ENCODE data around the gene GRB7. TPM values are rescaled to one million over a fixed set of nuclear protein-coding genes. Genes with fewer than 3 reads are reported as not detected.

GRB7 gene
- total and polyA plus RNA-seq, 2 of the 4 experiments (the other 2 are of a cell fraction), result 0.18 to 0.36 TPM

DNA sequence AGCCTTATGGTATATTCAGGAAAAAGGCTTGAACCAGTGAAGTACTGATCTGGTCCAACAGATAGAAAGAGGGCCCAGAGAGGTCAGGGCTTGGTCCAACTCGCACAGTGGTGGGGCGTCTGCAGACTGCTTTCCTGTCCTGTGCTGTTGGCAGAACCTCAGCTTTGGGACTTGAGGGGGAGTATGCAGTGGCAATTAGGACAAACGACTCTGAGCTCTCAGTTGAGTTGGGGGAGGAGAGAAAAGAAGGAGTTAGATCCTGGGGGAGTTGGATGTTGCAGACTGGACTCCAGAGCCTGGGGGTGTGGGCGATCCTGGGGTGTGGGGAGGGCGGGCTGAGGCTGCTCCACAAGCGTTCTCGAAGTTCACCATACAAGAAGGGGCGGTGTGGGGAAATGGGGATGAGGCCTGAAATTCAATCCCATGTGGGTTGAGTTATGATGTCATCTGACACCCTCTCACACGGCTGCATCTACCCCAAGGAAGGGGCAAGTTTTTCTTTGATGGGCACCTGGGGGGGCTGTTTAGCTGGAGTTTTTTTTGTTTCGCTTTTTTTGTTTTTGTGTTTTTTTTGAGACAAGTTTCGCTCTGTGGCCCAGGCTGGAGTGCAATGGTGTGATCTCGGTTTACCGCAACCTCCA lies 14.6 kb downstream of the GRB7 start:
- H3K23ac ChIP-seq (ENCODE audit: low read depth, low read length), result no peak overlapping the region
- POLR2A ChIA-PET (ENCODE audit: unreplicated experiment), result no interaction called here
- TF ChIP-seq MAFK (IDR thresholded peaks at IDR 0.05; ENCODE audit: low read depth, low read length) (no peak), FOS (IDR thresholded peaks at IDR 0.05; ENCODE audit: low read depth, low read length) (no peak), CHD1 (IDR thresholded peaks at IDR 0.05; ENCODE audit: low read depth, low read length) (no peak), MXI1 (IDR thresholded peaks at IDR 0.05; ENCODE audit: borderline replicate concordance, low read depth, low read length) (no peak), POLR2A (IDR thresholded peaks at IDR 0.05; ENCODE audit: low read depth, low read length) (no peak), RAD21 (IDR thresholded peaks at IDR 0.05; ENCODE audit: low read length) (no peak), RCOR1 (IDR thresholded peaks at IDR 0.05; ENCODE audit: insufficient replicate concordance, low read length) (no peak), RFX5 (IDR thresholded peaks at IDR 0.05; ENCODE audit: low read depth, low read length) (no peak), CEBPB (IDR thresholded peaks at IDR 0.05; ENCODE audit: low read depth, low read length) (no peak), SMC3 (IDR thresholded peaks at IDR 0.05; ENCODE audit: low read depth, low read length) (no peak), MAZ (IDR thresholded peaks at IDR 0.05; ENCODE audit: borderline replicate concordance, low read depth, low read length) (no peak), NFE2L2 (IDR thresholded peaks at IDR 0.05; ENCODE audit: low read depth, low read length) (no peak), BHLHE40 (IDR thresholded peaks at IDR 0.05; ENCODE audit: low read depth, low read length) (no peak)
- TF ChIP-seq, protein P1, sequence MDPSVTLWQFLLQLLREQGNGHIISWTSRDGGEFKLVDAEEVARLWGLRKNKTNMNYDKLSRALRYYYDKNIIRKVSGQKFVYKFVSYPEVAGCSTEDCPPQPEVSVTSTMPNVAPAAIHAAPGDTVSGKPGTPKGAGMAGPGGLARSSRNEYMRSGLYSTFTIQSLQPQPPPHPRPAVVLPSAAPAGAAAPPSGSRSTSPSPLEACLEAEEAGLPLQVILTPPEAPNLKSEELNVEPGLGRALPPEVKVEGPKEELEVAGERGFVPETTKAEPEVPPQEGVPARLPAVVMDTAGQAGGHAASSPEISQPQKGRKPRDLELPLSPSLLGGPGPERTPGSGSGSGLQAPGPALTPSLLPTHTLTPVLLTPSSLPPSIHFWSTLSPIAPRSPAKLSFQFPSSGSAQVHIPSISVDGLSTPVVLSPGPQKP (IDR thresholded peaks at IDR 0.05; ENCODE audit: borderline replicate concordance, low read depth, low read length), result no peak
- TF ChIP-seq, protein P2, sequence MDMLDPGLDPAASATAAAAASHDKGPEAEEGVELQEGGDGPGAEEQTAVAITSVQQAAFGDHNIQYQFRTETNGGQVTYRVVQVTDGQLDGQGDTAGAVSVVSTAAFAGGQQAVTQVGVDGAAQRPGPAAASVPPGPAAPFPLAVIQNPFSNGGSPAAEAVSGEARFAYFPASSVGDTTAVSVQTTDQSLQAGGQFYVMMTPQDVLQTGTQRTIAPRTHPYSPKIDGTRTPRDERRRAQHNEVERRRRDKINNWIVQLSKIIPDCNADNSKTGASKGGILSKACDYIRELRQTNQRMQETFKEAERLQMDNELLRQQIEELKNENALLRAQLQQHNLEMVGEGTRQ (IDR thresholded peaks at IDR 0.05; ENCODE audit: low read depth, low read length), result no peak
- TF ChIP-seq, protein P3, sequence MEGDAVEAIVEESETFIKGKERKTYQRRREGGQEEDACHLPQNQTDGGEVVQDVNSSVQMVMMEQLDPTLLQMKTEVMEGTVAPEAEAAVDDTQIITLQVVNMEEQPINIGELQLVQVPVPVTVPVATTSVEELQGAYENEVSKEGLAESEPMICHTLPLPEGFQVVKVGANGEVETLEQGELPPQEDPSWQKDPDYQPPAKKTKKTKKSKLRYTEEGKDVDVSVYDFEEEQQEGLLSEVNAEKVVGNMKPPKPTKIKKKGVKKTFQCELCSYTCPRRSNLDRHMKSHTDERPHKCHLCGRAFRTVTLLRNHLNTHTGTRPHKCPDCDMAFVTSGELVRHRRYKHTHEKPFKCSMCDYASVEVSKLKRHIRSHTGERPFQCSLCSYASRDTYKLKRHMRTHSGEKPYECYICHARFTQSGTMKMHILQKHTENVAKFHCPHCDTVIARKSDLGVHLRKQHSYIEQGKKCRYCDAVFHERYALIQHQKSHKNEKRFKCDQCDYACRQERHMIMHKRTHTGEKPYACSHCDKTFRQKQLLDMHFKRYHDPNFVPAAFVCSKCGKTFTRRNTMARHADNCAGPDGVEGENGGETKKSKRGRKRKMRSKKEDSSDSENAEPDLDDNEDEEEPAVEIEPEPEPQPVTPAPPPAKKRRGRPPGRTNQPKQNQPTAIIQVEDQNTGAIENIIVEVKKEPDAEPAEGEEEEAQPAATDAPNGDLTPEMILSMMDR (conservative IDR thresholded peaks at IDR 0.05; ENCODE audit: low read depth, low read length), result no peak
- WGBS, 2 experiments (ENCODE audit: extremely low coverage in 2 of 2, insufficient read length in 1 of 2), result 72% methylated on average over 3 of the region's 13 CpGs; no CpG with 5 or more reads in 1 of the 2 experiments
- CTCF ChIA-PET, result interaction anchor here (0.8 to 1.2 kb wide), 2 partner anchors 129 to 131 kb away, joined by 3 read pairs; no protein-coding TSS in a partner anchor
- intact Hi-C loops (cut with micrococcal nuclease), result no loop called here
- H3K18ac ChIP-seq (ENCODE audit: low read depth, low read length), result no peak overlapping the region
- no peak overlapping the region for H4K5ac ChIP-seq (ENCODE audit: low read depth, low read length)
- no peaks in the 10 kb centered on the region for H3K36me3 ChIP-seq (ENCODE audit: control insufficient read depth, insufficient read depth, low read length)
- no peak overlapping the region for H3K4me3 ChIP-seq (ENCODE audit: insufficient read depth, low read depth, low read length)
- H2AFZ ChIP-seq (replicated peaks; ENCODE audit: low read length, poor library complexity), result no peak overlapping the region
- H3K9me3 ChIP-seq (ENCODE audit: control insufficient read depth, insufficient read depth, low read length), result no peaks in the 10 kb centered on the region
- H2AK5ac ChIP-seq (ENCODE audit: low read depth, low read length), result no peak overlapping the region
- H2BK120ac ChIP-seq (ENCODE audit: low read depth, low read length), result no peak overlapping the region
- H3K4ac ChIP-seq (ENCODE audit: low read depth, low read length), result no peak overlapping the region
- no TSS peak for BruUV-seq (replicated peaks)
- H2BK5ac ChIP-seq (ENCODE audit: low read depth, low read length, poor library complexity, severe bottlenecking), result no peak overlapping the region
- no peaks in the 10 kb centered on the region; the same call in 1 of the 2 replicates for H3K9me1 ChIP-seq (ENCODE audit: insufficient read depth, low read length)
- no peaks in the 10 kb centered on the region for H4K20me1 ChIP-seq (ENCODE audit: insufficient read depth, low read length)
- DNase-seq (no peak), ATAC-seq (ENCODE audit: low read depth) (no peak)
- no peak overlapping the region for H3K4me2 ChIP-seq (ENCODE audit: low read depth, low read length)
- dilution Hi-C loops (cut with HindIII; ENCODE audit: low sequenced_read_pairs, unreplicated experiment), result no loop called here
- no peak overlapping the region for H2BK20ac ChIP-seq (ENCODE audit: low read depth, low read length)
- H3K27me3 ChIP-seq (ENCODE audit: control insufficient read depth, insufficient read depth, low read length), result peaks cover 17% of the 10 kb centered on the region
- peaks cover 7% of the 10 kb centered on the region for H3K4me1 ChIP-seq (ENCODE audit: control insufficient read depth, insufficient read depth, low read length)
- in situ Hi-C loops (cut with MboI; ENCODE audit: low sequenced_read_pairs), result no loop called here
- H3K9ac ChIP-seq (ENCODE audit: low read depth, low read length), result no peak overlapping the region
- no peak overlapping the region for H3K56ac ChIP-seq (ENCODE audit: extremely low read depth, insufficient read depth, low read length)
- H3K79me1 ChIP-seq (ENCODE audit: low read depth in 1 of 2, low read length in 2 of 2), result no peaks in the 10 kb centered on the region; a peak in 1 of 4 replicates
- no peak overlapping the region for H2AK9ac ChIP-seq (replicated peaks; ENCODE audit: low read depth, low read length, poor library complexity)
- H4K8ac ChIP-seq (ENCODE audit: low read depth in 2 of 2, low read length in 2 of 2), result no peak overlapping the region
- H3K14ac ChIP-seq (replicated peaks; ENCODE audit: low read depth, low read length), result no peak overlapping the region
- no peak overlapping the region for H3K27ac ChIP-seq (ENCODE audit: insufficient read depth, low read length)
- H4K91ac ChIP-seq (ENCODE audit: insufficient read depth, low read depth, low read length), result no peak overlapping the region
- no peak overlapping the region for H2BK15ac ChIP-seq (ENCODE audit: low read depth, low read length)

Data from IMR-90 (cell line).